ENCODE data around the gene PDHA2. TPM values are rescaled to one million over a fixed set of nuclear protein-coding genes. Genes with fewer than 3 reads are reported as not detected.

The PDHA2 gene
- not detected in 5 replicates for total RNA-seq (2022; extraction: Qiagen RNA extraction)

DNA sequence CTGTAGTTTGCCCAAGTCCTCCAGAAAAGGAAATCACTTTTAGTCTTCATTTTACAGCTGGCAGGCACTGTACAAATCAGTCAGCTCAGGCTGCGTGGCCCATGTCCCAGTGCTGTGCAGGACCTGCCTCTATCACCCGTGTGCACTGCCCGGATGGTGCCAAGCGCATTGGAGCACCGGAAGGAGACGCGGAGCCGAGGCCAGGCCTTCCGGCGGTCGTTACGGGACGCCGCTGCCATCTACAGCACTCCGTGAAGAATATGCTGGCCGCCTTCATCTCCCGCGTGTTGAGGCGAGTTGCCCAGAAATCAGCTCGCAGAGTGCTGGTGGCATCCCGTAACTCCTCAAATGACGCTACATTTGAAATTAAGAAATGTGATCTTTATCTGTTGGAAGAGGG lies at the start of gene PDHA2:
TSS of gene PDHA2 (plus strand) at position 203 of the 400 bp plus-strand sequence. CDS start at position 261, 58 bp downstream.

